IPS-11a (cell line): ENCODE measurements around the gene UBL5.
"Not testable (repeated sequence)": the region's sequence is repeated elsewhere in the genome, so short reads cannot be mapped to it uniquely, and the experiment has no call there.

ENCODE experiments used
- H3K4me3 ChIP-seq: one replicate; pipeline ENCODE4 v1.5.1; 2013; ENCODE audit warnings: low read depth, low read length, control low read depth

UBL5 gene

GRCh38 chr19:9808855-9809824 is 18.6 kb upstream of the UBL5 start:
- no peak overlapping the region for H3K4me3 ChIP-seq

GRCh38 chr19:9811139-9811538 is 16.6 kb upstream of the UBL5 start:
- H3K4me3 ChIP-seq: no peak overlapping the region

- H3K4me3 ChIP-seq: peak overlapping the region; percentile 96
Observed at GRCh38 chr19:9818175-9818733, 9.5 kb upstream of the UBL5 start.

- peak within 1 kb of the TSS; percentile 96 for H3K4me3 ChIP-seq
Observed at GRCh38 chr19:9818734-9819595, 8.8 kb upstream of the UBL5 start, which contains the start of gene FBXL12. TSS of gene FBXL12 (minus strand) at chr19:9819079. CDS start at chr19:9818813, 266 bp downstream.

- no peak overlapping the region for H3K4me3 ChIP-seq
Observed at GRCh38 chr19:9819596-9819909, 8.2 kb upstream of the UBL5 start.

- not testable (repeated sequence) for H3K4me3 ChIP-seq
Observed at GRCh38 chr19:9820034-9820433, 7.7 kb upstream of the UBL5 start.

- no peak overlapping the region for H3K4me3 ChIP-seq
Observed at GRCh38 chr19:9823816-9824215, 3.9 kb upstream of the UBL5 start.

GRCh38 chr19:9828551-9829063 is 889 bp downstream of the UBL5 start:
- peak overlapping the region; percentile 96 for H3K4me3 ChIP-seq

GRCh38 chr19:9834307-9834725 is 6.6 kb downstream of the UBL5 start:
- no peak overlapping the region for H3K4me3 ChIP-seq

GRCh38 chr19:9834726-9835506 is 7.2 kb downstream of the UBL5 start, which contains the start of gene PIN1:
TSS of gene PIN1 (plus strand) at chr19:9835318. CDS start at chr19:9835345, 27 bp downstream.
- peak within 1 kb of the TSS; percentile 79 for H3K4me3 ChIP-seq

- H3K4me3 ChIP-seq: peak overlapping the region; percentile 79
Observed at GRCh38 chr19:9835507-9835949, 7.8 kb downstream of the UBL5 start.

- H3K4me3 ChIP-seq: peak overlapping the region; percentile 79
Observed at GRCh38 chr19:9836021-9836420, 8.3 kb downstream of the UBL5 start.

- no peak overlapping the region for H3K4me3 ChIP-seq
Observed at GRCh38 chr19:9838324-9838723, 10.6 kb downstream of the UBL5 start.

GRCh38 chr19:9839415-9839814 is 11.7 kb downstream of the UBL5 start:
- H3K4me3 ChIP-seq: no peak overlapping the region

GRCh38 chr19:9842834-9843625 is 15.3 kb downstream of the UBL5 start:
- no peak overlapping the region for H3K4me3 ChIP-seq

- H3K4me3 ChIP-seq: not testable (repeated sequence)
Observed at GRCh38 chr19:9843626-9844273, 16.0 kb downstream of the UBL5 start.

GRCh38 chr19:9847087-9847671 is 19.5 kb downstream of the UBL5 start:
- H3K4me3 ChIP-seq: no peak overlapping the region

GRCh38 chr19:9848060-9848459 is 20.3 kb downstream of the UBL5 start:
- no peak overlapping the region for H3K4me3 ChIP-seq
